Stimulated activated CD4-positive, alpha-beta T cell treated with anti-CD3 and anti-CD28 coated beads, Interleukin-4, amount 100 ng/mL, for 4 hours (primary cell): ENCODE results near the gene KHDRBS2.

ENCODE experiments used
- DNase-seq, 2 experiments: peaks; one replicate each; pipeline ENCODE4 v3.0.0-alpha.2; 2020

Gene KHDRBS2

GRCh38 chr6:62009445-62009844 lies 276.6 kb downstream of the KHDRBS2 start:
- no peak for DNase-seq

DNA sequence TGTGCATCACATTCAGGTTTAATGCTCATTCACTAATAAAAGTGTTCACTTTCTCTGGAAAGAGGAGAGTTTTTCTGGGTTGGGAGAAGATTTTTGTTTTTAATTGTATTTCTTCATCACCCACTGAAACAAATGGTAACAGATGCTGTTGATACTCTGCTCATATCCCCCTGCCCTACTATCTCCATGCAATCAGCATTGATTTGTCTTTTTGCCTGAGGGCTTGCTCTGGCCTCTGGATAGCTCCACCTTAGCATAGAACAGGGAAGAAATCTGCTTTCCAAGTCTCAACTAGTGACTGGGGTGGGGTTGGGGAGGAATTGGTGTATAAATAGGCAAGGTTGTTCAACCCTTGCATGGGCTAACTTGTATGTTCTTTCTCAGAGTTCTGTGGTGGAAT lies 296.4 kb downstream of the KHDRBS2 start:
- DNase-seq, result no peak

DNA sequence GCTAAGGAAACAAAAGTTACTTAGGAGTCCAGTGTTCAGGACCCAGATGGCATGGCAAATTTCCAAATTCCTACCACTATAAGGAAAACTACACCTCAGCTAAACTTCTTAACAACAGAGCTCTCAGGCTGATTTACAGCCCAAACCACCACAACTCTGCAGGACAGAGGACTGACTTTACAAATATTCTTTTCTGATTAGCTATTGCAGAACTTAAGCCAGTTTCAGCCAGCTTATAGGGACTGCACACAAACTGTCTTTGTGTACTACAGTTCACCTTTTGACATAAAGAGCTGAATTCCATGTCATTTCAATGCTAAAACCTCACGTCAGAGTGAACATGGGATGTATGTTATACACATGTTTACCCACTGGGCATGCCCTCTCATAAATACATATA lies 305.4 kb downstream of the KHDRBS2 start:
- DNase-seq, result no peak

- no peak for DNase-seq
These were observed 308.1 kb downstream of the KHDRBS2 start for GRCh38 chr6:61977947-61978346.

- no peak for DNase-seq
These were observed 308.9 kb downstream of the KHDRBS2 start for GRCh38 chr6:61977099-61977498.

GRCh38 chr6:61959196-61959595 lies 326.8 kb downstream of the KHDRBS2 start:
- DNase-seq, result no peak

GRCh38 chr6:61953851-61954250 lies 332.2 kb downstream of the KHDRBS2 start:
- no peak for DNase-seq

DNA sequence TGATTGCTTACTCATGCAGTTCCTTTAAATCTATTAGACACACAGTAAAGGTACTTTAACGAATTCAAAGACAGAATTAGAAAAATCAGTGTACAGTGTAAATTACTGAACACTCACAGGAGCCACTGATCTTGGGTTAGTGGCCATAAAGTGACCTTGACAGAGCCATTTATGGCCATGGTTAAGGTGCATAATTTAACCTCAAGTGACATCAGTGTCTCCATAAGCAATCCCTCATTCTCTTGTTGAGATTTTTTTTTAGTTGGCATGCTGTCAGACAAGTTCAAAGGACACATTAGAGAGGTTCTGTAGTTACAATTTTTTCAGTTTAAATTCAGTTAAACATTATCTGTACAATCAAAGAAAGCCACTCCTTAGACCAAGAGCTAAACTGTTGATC lies 334.4 kb downstream of the KHDRBS2 start:
- DNase-seq, result no peak

DNA sequence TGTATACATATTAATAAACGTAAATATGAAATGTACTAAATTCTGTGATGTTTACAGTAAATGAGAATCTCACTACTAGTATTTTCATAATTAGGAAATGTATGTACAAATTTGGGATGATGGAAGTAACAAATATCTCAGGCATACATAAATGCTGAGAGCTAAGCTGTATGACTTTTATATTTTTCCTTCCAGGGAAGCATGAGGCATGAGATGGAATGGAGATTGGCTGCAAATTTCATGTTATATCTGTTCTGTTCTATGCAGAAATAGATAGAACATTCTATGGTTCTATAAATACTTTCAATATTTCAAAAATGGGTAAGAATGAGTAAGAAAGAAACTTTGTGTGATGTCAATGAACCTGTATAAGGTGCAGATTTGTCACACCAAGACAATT lies 335.2 kb downstream of the KHDRBS2 start:
- no peak for DNase-seq

DNA sequence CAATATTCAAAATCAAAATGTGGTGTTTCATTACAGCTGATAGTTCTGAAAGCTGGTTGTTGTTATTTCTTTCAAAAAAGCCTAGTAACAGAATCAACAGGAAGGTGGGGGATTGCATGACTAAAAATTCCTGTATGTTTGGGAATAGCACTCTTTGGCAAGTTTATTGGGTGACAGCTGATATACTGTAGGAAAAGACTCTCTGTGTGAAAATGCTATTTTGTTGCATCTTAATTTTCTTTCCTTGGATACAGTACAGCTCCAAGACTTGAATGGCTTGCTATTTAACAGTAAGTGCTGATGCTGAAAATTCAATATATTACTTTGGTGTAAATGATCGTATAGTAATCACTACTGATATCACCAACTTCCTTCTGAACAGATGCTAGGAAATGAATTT lies 336.1 kb downstream of the KHDRBS2 start:
- no peak for DNase-seq

DNA sequence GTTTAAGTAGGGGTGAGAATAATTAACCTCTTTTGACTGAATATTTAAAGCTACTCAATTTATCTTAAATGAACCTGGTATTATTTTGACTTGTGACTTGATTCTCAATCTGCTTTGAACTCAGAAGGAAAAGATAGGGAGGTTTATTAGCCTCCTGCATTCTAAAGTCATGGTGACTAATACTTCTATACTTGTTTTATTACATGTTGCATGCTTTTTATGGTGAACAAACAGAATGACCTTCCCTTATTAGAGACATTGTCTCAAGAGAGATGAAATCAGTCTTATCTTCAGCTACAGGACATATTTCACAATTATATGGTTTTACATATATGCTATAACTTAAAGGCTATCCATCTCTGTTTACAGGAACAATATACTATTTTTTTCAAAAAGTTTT lies 336.9 kb downstream of the KHDRBS2 start:
- DNase-seq, result no peak

DNA sequence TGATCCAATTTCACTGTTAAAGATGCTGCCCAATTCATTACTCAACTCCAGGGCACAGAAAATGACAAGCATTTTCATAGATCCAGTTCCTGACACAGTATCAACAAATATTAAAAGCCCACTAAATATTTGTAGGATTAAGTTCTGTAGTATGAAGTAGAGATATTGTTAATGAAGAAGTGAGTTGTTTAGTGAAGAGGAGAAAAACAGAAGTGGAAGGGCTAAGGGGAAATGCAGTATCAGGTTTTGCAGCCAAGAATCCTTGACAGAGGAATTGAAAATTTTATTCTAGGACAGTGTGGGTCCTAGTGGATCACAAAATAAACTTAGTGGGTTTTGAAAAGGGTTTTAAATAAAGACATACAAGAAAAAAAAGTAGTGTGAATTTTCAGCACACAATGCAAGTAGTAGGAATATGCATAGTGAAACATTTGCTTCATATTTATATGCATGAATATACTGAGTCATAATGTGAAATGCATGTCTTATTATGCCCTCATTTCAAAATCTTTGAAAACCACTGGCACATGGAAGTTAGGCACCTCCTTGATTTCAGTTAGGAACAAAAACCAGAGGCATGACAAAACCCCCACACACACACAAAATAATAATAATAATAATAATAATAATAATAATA lies 338.6 kb downstream of the KHDRBS2 start:
- no peak for DNase-seq

GRCh38 chr6:61940919-61941318 lies 345.1 kb downstream of the KHDRBS2 start:
- no peak for DNase-seq

- no peak for DNase-seq
These were observed 350.7 kb downstream of the KHDRBS2 start for GRCh38 chr6:61935242-61935846.

- DNase-seq, result no peak
These were observed 376.5 kb downstream of the KHDRBS2 start for GRCh38 chr6:61909486-61909885.

DNA sequence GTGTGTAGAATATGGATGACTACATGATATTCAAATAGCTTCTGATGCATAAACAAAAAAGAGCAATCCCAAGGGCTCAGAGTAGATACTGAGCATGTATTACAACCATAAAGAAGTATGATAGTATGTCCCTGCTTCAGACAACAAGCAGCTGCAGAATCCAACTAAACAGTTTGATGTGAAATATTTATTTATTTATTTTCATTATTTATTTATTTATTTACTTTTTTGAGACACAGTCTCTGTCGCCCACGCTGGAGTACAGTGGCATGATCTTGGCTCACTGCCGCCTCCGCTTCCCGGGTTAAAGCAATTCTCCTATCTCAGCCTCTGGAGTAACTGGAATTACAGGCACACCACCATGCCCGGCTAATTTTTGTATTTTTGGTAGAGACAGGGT lies 384.3 kb downstream of the KHDRBS2 start:
- DNase-seq, result no peak

DNA sequence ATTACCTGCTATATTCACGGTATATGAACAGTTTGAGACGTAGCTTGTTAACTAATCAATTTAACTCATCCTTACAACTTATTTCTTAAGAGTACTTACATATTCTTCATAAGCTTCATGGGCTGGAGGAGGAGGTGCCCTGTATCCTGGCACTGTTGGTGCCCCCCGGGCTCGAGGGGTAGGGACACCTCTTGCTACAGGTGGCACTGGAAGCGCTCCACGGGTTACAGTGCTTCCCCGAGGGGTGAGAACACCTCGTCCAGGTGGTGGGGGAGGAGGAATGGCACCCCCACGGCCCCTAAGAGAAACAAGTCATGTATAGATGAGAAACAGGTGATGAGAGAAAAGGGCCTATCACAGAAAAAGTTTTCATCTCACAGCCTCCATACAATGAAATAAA lies 391.5 kb downstream of the KHDRBS2 start:
- no peak for DNase-seq

- no peak for DNase-seq
These were observed 398.6 kb downstream of the KHDRBS2 start for GRCh38 chr6:61887423-61887822.

GRCh38 chr6:61886608-61887259 lies 399.3 kb downstream of the KHDRBS2 start:
- DNase-seq, result no peak

- no peak for DNase-seq
These were observed 416.2 kb downstream of the KHDRBS2 start for GRCh38 chr6:61869632-61870400.

DNA sequence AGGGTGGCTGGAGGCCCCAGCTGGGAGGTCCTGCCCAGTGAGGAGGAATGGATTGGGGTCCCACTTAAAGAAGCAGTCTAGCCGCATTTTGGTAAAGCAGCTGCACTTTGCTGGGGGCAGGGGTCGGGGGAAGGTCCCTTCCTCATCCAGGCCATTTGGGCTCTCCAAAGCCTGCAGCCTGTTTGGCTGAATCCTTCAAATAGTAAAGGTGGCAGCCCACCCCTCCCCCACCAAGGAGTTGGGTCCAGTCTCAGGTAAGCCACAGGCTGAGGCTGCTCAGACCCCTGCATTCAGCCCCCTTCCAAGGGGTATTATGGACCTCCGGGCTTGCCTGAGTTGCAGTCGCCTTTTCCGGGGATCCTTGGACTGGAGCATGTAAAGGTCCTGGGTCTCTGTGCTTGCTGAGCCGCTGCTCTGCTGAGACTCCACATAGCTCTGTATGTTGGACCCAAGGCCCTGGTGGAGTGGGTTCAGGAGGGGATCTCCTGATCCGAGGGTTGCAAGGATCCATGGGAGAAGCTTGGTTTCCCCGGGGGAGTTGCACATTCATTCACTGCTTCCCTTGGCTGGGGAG lies 417.4 kb downstream of the KHDRBS2 start:
- no peak for DNase-seq

GRCh38 chr6:61867635-61868034 lies 418.4 kb downstream of the KHDRBS2 start:
- DNase-seq, result no peak

DNA sequence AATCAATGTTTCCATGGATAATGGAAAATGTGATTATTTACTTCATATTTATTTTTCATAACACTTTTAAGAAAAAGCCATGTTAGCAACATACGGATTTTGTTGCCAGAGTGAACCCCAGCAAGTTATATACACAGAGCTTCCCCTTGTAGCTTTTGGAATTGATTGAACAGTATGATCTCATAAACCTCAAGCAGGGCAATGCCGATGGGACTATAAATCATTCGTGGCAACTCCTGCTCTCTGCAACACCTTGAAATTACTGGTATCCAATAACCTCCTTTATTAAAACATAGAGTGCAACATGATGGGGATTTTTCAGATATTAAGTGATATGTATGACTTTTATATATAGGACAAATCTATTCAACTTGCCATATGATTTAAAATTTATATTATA lies 428.5 kb downstream of the KHDRBS2 start:
- DNase-seq, result no peak
